ENCODE measurements around the gene SLC35F3.

GRCh38 chr1:234148816-234149215 lies 244.3 kb downstream of the SLC35F3 start:
- TF ChIP-seq CTCF (IDR thresholded peaks at IDR 0.05; ENCODE audit: insufficient read depth, low read depth, low read length) = no peak
- TF ChIP-seq EZH2 (IDR thresholded peaks at IDR 0.05; ENCODE audit: insufficient read depth, low read length) = no peak

Data from astrocyte (in vitro differentiated cells and primary cell).